HepG2 (cell line): ENCODE data around the gene LRRC74B. TPM values are rescaled to one million over a fixed set of nuclear protein-coding genes. Genes with fewer than 3 reads are reported as not detected.

Source experiments
- EHMT2 ChIP-seq: fragments of 200-600 bp; sonication (generic); IDR thresholded peaks from 2 replicates; pipeline ENCODE4 v1.7.0; 2017; ENCODE audit warnings: antibody characterized with exemption, low read depth, low read length, borderline replicate concordance
- GABPA ChIP-seq, 2 experiments: IDR thresholded peaks; 2 replicates each; pipeline ENCODE4 v1.6.1; 2011 to 2016; ENCODE audit warnings: low read depth in 2 of 2, low read length in 1 of 2, missing biosample characterization in 1 of 2, missing genetic modification characterization in 1 of 2
- PLRG1 ChIP-seq: fragments of 450-650 bp; conservative IDR thresholded peaks from 2 replicates; pipeline ENCODE4 v1.6.1; 2016
- PREB ChIP-seq: sonication (generic); formaldehyde crosslinking; IDR thresholded peaks from 2 replicates; pipeline ENCODE4 v1.4.0; 2020; ENCODE audit warnings: missing genetic modification reagents
- TEF ChIP-seq: sonication (generic); formaldehyde crosslinking; IDR thresholded peaks from 2 replicates; pipeline ENCODE4 v1.5.0; 2020; ENCODE audit warnings: missing genetic modification reagents
- THAP9 ChIP-seq: sonication (generic); formaldehyde crosslinking; IDR thresholded peaks from 2 replicates; pipeline ENCODE4; 2020; ENCODE audit warnings: missing genetic modification reagents, mild to moderate bottlenecking, borderline replicate concordance
- XBP1 ChIP-seq: sonication (generic); formaldehyde crosslinking; IDR thresholded peaks from 2 replicates; pipeline ENCODE4 v1.5.0; 2020; ENCODE audit warnings: missing genetic modification reagents
- XRCC5 ChIP-seq: fragments of 200-400 bp; formaldehyde crosslinking; optimal IDR thresholded peaks from 2 replicates; pipeline ENCODE3; 2017; ENCODE audit warnings: mild to moderate bottlenecking, low read length
- ZBTB33 ChIP-seq: sonication (generic); formaldehyde crosslinking; IDR thresholded peaks from 2 replicates; pipeline ENCODE4 v1.4.0; 2020; ENCODE audit warnings: missing genetic modification reagents
- ZBTB43 ChIP-seq: sonication (generic); formaldehyde crosslinking; conservative IDR thresholded peaks from 2 replicates; pipeline ENCODE4 v1.4.0; 2020; ENCODE audit warnings: missing genetic modification reagents
- ZMAT3 ChIP-seq: sonication (generic); formaldehyde crosslinking; conservative IDR thresholded peaks from 2 replicates; pipeline ENCODE4 v1.7.0; 2021; ENCODE audit warnings: missing genetic modification reagents
- ZNF263 ChIP-seq: sonication (generic); formaldehyde crosslinking; IDR thresholded peaks from 2 replicates; pipeline ENCODE4 v1.4.0; 2020; ENCODE audit warnings: missing genetic modification reagents
- ZNF281 ChIP-seq: sonication (generic); formaldehyde crosslinking; IDR thresholded peaks from 2 replicates; pipeline ENCODE4 v1.4.0; 2020; ENCODE audit warnings: missing genetic modification reagents, borderline replicate concordance
- polyA plus RNA-seq, 8 experiments: library from polyadenylated mRNA; depleted of rRNA in 3 of 8; stranded (reverse) in 7 of 8; unstranded in 1 of 8; fragments of >200 nt; fragmentation: Illumina TruSeq in 4 of 8; extraction: Trizol in 4 of 8; gene quantifications; 2 replicates each; pipeline versions ENCODE4 v1.2.1 to v1.2.3, GENCODE V29; 2011 to 2016; ENCODE audit warnings: low read depth in 4 of 8, missing spikeins in 1 of 8, mixed read lengths in 1 of 8; ENCODE audit not compliant: insufficient read depth in 1 of 8
- total RNA-seq, 5 experiments: library from RNA; depleted of rRNA; stranded (reverse); fragments of >200 nt; fragmentation: Illumina TruSeq; extraction: Trizol; gene quantifications; 2 replicates each; pipeline ENCODE4 v1.2.3, GENCODE V29; 2016; ENCODE audit warnings: low read depth in 1 of 5

Gene LRRC74B
- total and polyA plus RNA-seq, 2 of the 13 experiments (the other 11 are each of a cell fraction or from before 2014, with no cell fraction given) = not detected

- no peak for TF ChIP-seq THAP9 (CRISPR knock-in tag)
- TF ChIP-seq PREB (CRISPR knock-in tag) = no peak
- peak; percentile 31; the same call in 1 of the 2 replicates for TF ChIP-seq TEF (CRISPR knock-in tag)
- peak; percentile 77; the same call in 1 of the 2 replicates for TF ChIP-seq ZBTB43 (CRISPR knock-in tag)
- TF ChIP-seq ZNF263 (CRISPR knock-in tag) = peak; percentile 52; the same call in 1 of the 2 replicates
- TF ChIP-seq ZBTB33 (CRISPR knock-in tag) = 0 out of 2 replicates have a peak, but pooled peaks have one; percentile 30
- peak; percentile 51 for TF ChIP-seq XRCC5
- peak; percentile 90; the same call in 1 of the 2 replicates for TF ChIP-seq XBP1 (CRISPR knock-in tag)
- TF ChIP-seq ZNF281 (CRISPR knock-in tag) = 0 out of 2 replicates have a peak, but pooled peaks have one; percentile 58
- no peak for TF ChIP-seq PLRG1
- peak; percentile 61; the same call in 1 of the 2 replicates for TF ChIP-seq ZMAT3 (CRISPR knock-in tag)
- TF ChIP-seq GABPA (IDR thresholded peaks at IDR 0.05; ENCODE audit: low read depth, low read length) = no peak
- no peak for TF ChIP-seq GABPA (CRISPR knock-in tag; IDR thresholded peaks at IDR 0.05; ENCODE audit: low read depth)
- peak; percentile 82 for TF ChIP-seq EHMT2
These were observed 35.9 kb upstream of the LRRC74B start (continued) for GRCh38 chr22:21009638-21010425.
